ENCODE data around the gene PTPN6.

GRCh38 chr12:6978611-6979011, 27.5 kb downstream of the PTPN6 start:
- TF ChIP-seq, protein P1, sequence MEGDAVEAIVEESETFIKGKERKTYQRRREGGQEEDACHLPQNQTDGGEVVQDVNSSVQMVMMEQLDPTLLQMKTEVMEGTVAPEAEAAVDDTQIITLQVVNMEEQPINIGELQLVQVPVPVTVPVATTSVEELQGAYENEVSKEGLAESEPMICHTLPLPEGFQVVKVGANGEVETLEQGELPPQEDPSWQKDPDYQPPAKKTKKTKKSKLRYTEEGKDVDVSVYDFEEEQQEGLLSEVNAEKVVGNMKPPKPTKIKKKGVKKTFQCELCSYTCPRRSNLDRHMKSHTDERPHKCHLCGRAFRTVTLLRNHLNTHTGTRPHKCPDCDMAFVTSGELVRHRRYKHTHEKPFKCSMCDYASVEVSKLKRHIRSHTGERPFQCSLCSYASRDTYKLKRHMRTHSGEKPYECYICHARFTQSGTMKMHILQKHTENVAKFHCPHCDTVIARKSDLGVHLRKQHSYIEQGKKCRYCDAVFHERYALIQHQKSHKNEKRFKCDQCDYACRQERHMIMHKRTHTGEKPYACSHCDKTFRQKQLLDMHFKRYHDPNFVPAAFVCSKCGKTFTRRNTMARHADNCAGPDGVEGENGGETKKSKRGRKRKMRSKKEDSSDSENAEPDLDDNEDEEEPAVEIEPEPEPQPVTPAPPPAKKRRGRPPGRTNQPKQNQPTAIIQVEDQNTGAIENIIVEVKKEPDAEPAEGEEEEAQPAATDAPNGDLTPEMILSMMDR (IDR thresholded peaks at IDR 0.05) = no peak
- TF ChIP-seq POLR2AphosphoS5 (IDR thresholded peaks at IDR 0.05) (no peak), POLR2A (IDR thresholded peaks at IDR 0.05) (no peak)

Measured in suprapubic skin (tissue), 4 donors.